ENCODE measurements around the gene LCE3A.
"Not testable (repeated sequence)": the region's sequence is repeated elsewhere in the genome, so short reads cannot be mapped to it uniquely, and the experiment has no call there.

The LCE3A gene

GRCh38 chr1:152622803-152623202 is at the start of gene LCE3A:
TSS of gene LCE3A (minus strand) at chr1:152623103. CDS start at chr1:152623103, 0 bp downstream.
- no peak for DNase-seq (ENCODE audit: low spot score)

GRCh38 chr1:152667648-152668047 is 44.7 kb upstream of the LCE3A start:
- DNase-seq (ENCODE audit: low spot score): no peak

GRCh38 chr1:152666171-152666570 is 43.3 kb upstream of the LCE3A start:
- DNase-seq (ENCODE audit: low spot score): not testable (repeated sequence)

GRCh38 chr1:152663098-152663497 is 40.2 kb upstream of the LCE3A start, which contains the start of gene LCE2D:
TSS of gene LCE2D (plus strand) at chr1:152663380. CDS start at chr1:152664106, 726 bp downstream.
- no peak for DNase-seq (ENCODE audit: low spot score)

GRCh38 chr1:152658649-152659048 is 35.7 kb upstream of the LCE3A start:
- DNase-seq (ENCODE audit: low spot score): no peak

- no peak for DNase-seq (ENCODE audit: low spot score)
Observed at GRCh38 chr1:152657677-152658076, 34.8 kb upstream of the LCE3A start.

- DNase-seq (ENCODE audit: low spot score): no peak
Observed at GRCh38 chr1:152656459-152656858, 33.6 kb upstream of the LCE3A start.

GRCh38 chr1:152654110-152654509 is 31.2 kb upstream of the LCE3A start:
- DNase-seq (ENCODE audit: low spot score): no peak

- no peak for DNase-seq (ENCODE audit: low spot score)
Observed at GRCh38 chr1:152646656-152647055, 23.8 kb upstream of the LCE3A start.

GRCh38 chr1:152645146-152645545 is 22.2 kb upstream of the LCE3A start:
- no peak for DNase-seq (ENCODE audit: low spot score)

- DNase-seq (ENCODE audit: low spot score): no peak
Observed at GRCh38 chr1:152643945-152644344, 21.0 kb upstream of the LCE3A start.

GRCh38 chr1:152640351-152640750 is 17.4 kb upstream of the LCE3A start:
- DNase-seq (ENCODE audit: low spot score): no peak

GRCh38 chr1:152630596-152630995 is 7.7 kb upstream of the LCE3A start:
- DNase-seq (ENCODE audit: low spot score): no peak

GRCh38 chr1:152626744-152627143 is 3.8 kb upstream of the LCE3A start:
- DNase-seq (ENCODE audit: low spot score): no peak

GRCh38 chr1:152623203-152623844 is 421 bp upstream of the LCE3A start:
- DNase-seq (ENCODE audit: low spot score): no peak

- DNase-seq (ENCODE audit: low spot score): no peak
Observed at GRCh38 chr1:152621993-152622392, 910 bp downstream of the LCE3A start.

- no peak for DNase-seq (ENCODE audit: low spot score)
Observed at GRCh38 chr1:152613511-152613910, 9.4 kb downstream of the LCE3A start, which contains the start of gene LCE3B. TSS of gene LCE3B (plus strand) at chr1:152613811. CDS start at chr1:152613811, 0 bp downstream.

GRCh38 chr1:152599934-152600333 is 23.0 kb downstream of the LCE3A start, which contains the start of gene LCE3C:
TSS of gene LCE3C (plus strand) at chr1:152600234. CDS start at chr1:152600732, 498 bp downstream.
- DNase-seq (ENCODE audit: low spot score): no peak

GRCh38 chr1:152596986-152597385 is 25.9 kb downstream of the LCE3A start:
- no peak for DNase-seq (ENCODE audit: low spot score)

- DNase-seq (ENCODE audit: low spot score): no peak
Observed at GRCh38 chr1:152585586-152585985, 37.3 kb downstream of the LCE3A start.

GRCh38 chr1:152582647-152583046 is 40.3 kb downstream of the LCE3A start:
- no peak for DNase-seq (ENCODE audit: low spot score)

- no peak for DNase-seq (ENCODE audit: low spot score)
Observed at GRCh38 chr1:152580433-152580832, 42.5 kb downstream of the LCE3A start, which contains the start of gene LCE3D. TSS of gene LCE3D (minus strand) at chr1:152580516. CDS start at chr1:152579936, 580 bp downstream.

- DNase-seq (ENCODE audit: low spot score): not testable (repeated sequence)
Observed at GRCh38 chr1:152579526-152579925, 43.4 kb downstream of the LCE3A start.

- DNase-seq (ENCODE audit: low spot score): no peak
Observed at GRCh38 chr1:152577168-152577567, 45.7 kb downstream of the LCE3A start.

All from left forelimb (tissue), 1 donor.